ENCODE measurements around the gene IVD. TPM values are rescaled to one million over a fixed set of nuclear protein-coding genes. Genes with fewer than 3 reads are reported as not detected.
"Not testable (repeated sequence)": the region's sequence is repeated elsewhere in the genome, so short reads cannot be mapped to it uniquely, and the experiment has no call there.

The IVD gene
- total RNA-seq, 1 donor from 2014 or later, result 93.5 TPM

- no peaks in the 10 kb centered on the region for H3K9me3 ChIP-seq
- no peak overlapping the region for H3K27ac ChIP-seq
- peak in 1 of 2 donors; percentile 34 for ATAC-seq
- intact Hi-C loops (cut with DNase I), result no loop called here
- TF ChIP-seq CTCF (IDR thresholded peaks at IDR 0.05), result no peak
- H3K4me3 ChIP-seq, result no peak overlapping the region
- peaks cover 62% of the 10 kb centered on the region for H3K4me1 ChIP-seq
- H3K36me3 ChIP-seq, result no peaks in the 10 kb centered on the region
- DNase-seq, result no peak
- H3K27me3 ChIP-seq (ENCODE audit: low read depth), result no peaks in the 10 kb centered on the region
Observed at GRCh38 chr15:40452296-40453090, 46.9 kb downstream of the IVD start.

DNA sequence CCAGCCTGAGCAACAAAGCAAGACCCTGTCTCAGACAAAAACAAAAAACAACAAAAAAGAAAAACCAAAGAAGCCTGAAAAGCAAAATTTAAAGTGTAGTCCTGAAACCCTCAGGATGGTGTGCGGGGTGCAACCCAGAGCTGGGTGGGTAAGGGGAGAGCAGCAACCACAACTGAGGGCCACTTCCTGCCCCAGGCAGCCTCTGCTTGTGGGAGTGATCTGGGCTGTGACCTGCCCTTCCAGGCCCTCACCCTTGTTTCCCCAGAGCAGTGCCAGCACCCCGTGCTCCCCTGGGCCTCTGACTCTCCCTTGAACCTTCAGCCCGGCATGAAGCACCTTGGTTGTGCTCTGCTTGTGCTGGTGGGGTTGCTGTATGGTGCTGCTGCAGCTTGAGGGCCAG is 48.3 kb downstream of the IVD start:
- H3K27ac ChIP-seq; H3K4me3 ChIP-seq; H3K27me3 ChIP-seq (ENCODE audit: low read depth); H3K36me3 ChIP-seq; intact Hi-C loops (cut with DNase I); ATAC-seq; DNase-seq; H3K9me3 ChIP-seq: not testable (repeated sequence)
- H3K4me1 ChIP-seq, result peaks cover 62% of the 10 kb centered on the region

GRCh38 chr15:40454904-40455391 is 49.4 kb downstream of the IVD start:
- no peak overlapping the region for H3K27ac ChIP-seq
- TF ChIP-seq CTCF (IDR thresholded peaks at IDR 0.05), result no peak
- H3K4me3 ChIP-seq, result no peak overlapping the region
- ATAC-seq (no peak), DNase-seq (no peak)
- no peaks in the 10 kb centered on the region for H3K9me3 ChIP-seq
- H3K27me3 ChIP-seq (ENCODE audit: low read depth), result no peaks in the 10 kb centered on the region
- peaks cover 60% of the 10 kb centered on the region for H3K4me1 ChIP-seq
- intact Hi-C loops (cut with DNase I), result no loop called here
- peaks cover 19% of the 10 kb centered on the region for H3K36me3 ChIP-seq

GRCh38 chr15:40456299-40456712 is 50.7 kb downstream of the IVD start:
- DNase-seq, result no peak

GRCh38 chr15:40456738-40457137 is 51.1 kb downstream of the IVD start:
- intact Hi-C loops (cut with DNase I), result no loop called here
- H3K9me3 ChIP-seq, result no peaks in the 10 kb centered on the region
- peaks cover 50% of the 10 kb centered on the region for H3K4me1 ChIP-seq
- no peak overlapping the region for H3K27ac ChIP-seq
- DNase-seq (no peak), ATAC-seq (no peak)
- TF ChIP-seq CTCF (IDR thresholded peaks at IDR 0.05), result no peak
- no peaks in the 10 kb centered on the region for H3K27me3 ChIP-seq (ENCODE audit: low read depth)
- H3K36me3 ChIP-seq, result peaks cover 34% of the 10 kb centered on the region
- H3K4me3 ChIP-seq, result no peak overlapping the region

More at GRCh38 chr15:40456299-40456712, 50.7 kb downstream of the IVD start:
- Histone ChIP-seq H3K36me3 (peaks cover 31% of the 10 kb centered on the region), H3K4me3 (no peak overlapping the region), H3K9me3 (no peaks in the 10 kb centered on the region), H3K4me1 (peaks cover 53% of the 10 kb centered on the region), H3K27me3 (ENCODE audit: low read depth) (no peaks in the 10 kb centered on the region), H3K27ac (no peak overlapping the region)
- intact Hi-C loops (cut with DNase I), result no loop called here
- peak; percentile 27 to 63 for ATAC-seq
- TF ChIP-seq CTCF (IDR thresholded peaks at IDR 0.05), result no peak
